RPMI8226 (cell line): ENCODE data around the gene DAB2IP.

ENCODE experiments used
- DNase-seq: peaks from one replicate; pipeline ENCODE4 v3.0.0-alpha.2; 2015

DAB2IP gene

GRCh38 chr9:121748727-121749423, 97.4 kb downstream of the DAB2IP start:
- no peak for DNase-seq

DNA sequence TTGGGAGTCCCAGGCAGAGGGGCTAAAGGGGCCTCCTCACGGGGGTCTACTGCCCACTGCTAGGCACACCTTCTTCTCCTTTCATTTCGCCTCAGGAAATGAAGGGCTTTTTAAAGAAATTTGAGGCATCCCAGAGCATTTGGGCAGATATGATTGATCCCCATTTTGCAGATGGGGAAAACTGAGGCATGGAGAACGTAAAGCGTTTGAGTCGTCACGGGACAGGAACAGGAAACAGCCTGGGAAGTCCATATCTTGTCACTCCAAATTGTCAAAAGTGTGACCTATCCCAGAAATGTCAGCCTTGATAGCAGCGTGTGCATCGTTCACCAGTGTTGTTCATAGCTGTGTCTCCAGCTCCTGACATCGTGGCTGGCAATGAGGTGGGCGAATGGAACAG, 98.2 kb downstream of the DAB2IP start:
- DNase-seq: no peak

DNA sequence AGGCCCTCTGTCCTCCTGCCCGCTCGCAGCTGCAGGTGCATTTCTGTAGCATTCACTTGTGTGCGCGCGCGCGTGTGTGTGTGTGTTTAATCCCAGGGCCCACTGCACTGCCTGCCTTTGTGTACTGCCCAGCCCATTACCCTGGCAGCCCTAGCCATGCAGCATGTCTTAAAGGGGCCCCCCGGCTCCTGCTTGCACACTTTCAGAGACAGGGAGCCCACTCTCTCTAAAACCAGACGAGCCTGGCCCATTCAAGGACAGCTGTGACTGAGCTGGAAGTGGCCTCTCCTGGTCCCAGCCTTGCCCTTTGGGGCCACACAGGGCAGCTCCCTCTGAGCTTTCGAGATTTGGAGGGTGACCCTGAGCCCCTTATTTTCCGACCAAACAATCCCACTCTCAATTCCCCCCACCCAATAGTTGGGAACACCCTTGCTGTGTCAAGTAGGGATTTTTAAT, 98.9 kb downstream of the DAB2IP start:
- DNase-seq: no peak

DNA sequence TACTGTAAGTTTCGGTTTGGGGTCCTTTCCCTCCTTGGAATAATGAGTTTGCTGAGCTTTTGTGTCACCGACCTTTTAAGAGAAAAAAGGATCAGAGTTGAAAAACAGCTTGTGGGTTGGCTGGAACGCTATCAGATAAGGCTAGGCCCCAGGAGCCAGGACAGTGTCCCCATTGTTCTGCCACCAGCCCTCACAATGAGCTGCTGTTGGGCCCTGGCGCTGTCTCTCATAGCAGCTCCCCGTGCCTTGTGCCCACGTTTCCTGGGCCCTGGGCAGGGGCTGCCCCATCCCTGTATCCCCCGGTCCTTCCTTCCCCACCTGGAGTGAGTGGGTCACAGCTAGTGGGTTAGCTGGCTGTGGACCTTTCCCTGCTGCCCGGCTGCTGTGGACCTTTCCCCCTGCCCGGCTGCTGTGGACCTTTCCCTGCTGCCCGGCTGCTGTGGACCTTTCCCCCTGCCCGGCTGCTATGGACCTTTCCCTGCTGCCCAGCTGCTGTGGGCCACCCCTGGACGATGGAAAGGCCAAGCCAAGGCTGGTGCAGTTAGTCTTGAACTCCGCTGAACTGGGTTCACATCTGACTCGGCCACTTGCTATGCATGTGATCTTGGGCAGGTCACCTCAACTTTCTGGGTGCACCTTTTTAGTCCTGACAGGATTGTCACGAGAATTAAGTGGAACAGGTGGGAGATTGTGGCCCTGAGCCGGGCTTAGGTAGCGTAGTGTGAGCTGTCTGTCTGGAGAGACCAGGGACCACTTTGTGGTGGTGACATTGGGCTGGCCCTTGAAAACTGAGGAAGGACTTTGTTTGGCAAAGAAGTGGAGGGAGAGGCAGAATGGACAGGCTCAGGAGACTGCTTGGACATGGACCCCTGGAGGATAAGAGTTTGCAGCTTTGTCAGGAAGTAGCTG, 99.5 kb downstream of the DAB2IP start:
- DNase-seq: no peak

DNA sequence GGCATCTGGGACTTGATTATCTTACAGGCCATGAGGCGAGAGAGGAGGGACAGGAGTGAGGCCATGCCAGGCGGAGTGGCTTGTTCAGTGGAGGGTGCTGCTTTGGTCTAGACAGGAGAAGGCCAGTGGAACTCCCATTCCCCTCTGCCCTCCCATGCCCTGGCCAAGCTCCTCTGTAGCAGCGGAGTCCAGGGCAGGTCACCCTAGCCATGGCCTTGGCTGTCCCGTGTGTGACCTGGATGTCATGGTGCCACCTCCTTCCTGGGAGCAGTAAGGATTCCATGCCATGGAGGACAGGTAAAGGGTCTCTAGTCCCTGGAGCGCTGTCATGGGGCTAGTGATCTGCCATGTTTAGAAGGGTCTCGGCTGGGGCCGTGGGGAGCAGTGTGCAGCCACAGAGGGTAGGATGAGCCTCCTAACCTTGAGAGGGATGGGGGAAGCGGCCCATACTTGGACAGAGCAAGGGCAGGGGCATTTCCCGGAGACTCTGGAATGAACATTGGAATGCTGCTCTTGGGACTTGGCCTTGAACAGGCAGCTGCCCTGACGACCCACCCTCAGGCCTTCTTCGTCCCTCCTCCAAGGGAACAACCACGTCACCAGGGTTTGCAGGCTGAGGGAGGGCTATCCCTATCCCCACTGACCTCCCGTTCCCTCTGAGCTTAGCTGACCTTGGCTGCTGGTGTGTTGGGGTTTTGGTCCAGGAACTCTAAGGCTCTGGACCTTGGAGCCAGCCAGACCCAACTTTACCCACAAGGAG, 100.4 kb downstream of the DAB2IP start:
- no peak for DNase-seq

GRCh38 chr9:121752929-121753328, 101.5 kb downstream of the DAB2IP start:
- no peak for DNase-seq

GRCh38 chr9:121753802-121754654, 102.6 kb downstream of the DAB2IP start:
- DNase-seq: no peak

DNA sequence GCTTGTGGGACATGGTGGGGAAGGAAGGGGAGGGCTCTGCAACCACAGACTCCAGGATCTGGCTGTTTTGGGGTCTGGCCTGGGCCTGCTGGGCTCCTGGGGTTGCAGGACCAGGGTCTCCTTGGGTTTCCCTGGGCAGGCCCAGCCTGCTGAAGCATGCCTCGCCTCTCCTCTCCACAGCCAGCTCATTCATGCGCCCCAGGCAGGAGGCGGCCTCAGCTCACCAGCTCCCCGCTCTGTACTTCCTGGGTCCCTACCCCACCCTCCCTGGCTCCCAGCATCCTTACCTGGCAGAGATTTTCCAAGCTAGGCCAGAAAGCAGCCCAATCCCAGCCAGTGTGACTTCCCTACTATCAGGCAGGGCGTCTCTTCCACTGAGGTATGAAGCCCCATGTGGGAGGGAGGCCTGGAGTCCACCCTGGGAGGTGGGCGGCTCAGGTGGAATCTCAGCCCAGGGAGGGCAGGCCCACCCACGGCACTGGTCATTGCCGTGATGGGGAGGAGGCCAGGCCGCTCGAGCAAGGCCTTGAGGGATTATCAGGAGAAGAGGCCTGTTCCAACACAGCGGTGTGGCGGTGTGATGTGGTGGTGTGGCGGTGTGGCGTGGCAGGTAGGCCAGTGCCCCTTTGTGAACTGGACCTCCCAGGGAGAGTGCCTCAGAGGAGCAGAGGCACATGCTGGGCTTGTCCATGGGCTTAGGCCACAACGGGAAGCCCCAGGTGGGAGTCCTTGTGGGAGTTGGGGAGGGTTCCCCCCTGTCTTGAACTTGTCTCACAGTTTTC, 103.4 kb downstream of the DAB2IP start:
- DNase-seq: no peak

DNA sequence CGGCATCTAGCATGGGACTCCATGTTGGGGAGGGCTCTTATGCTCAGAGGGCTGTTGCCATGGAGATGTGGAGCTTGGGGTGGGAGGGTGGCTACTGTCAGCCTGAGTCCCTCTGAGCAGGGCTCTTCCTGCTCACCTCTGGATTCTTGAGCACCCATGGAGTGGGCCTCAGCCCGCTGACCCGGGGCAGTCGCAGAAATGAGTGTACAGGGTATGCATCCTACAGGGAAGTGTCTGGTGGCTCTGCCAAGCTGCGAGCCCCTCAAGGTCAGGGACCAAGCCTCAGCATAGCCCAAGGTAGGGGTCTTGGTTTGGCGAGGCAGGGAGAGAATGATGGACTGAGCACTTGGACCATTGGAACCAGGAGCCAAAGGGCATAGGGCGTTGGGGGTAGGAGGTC, 104.1 kb downstream of the DAB2IP start:
- no peak for DNase-seq

GRCh38 chr9:121756474-121757280, 105.2 kb downstream of the DAB2IP start:
- no peak for DNase-seq

DNA sequence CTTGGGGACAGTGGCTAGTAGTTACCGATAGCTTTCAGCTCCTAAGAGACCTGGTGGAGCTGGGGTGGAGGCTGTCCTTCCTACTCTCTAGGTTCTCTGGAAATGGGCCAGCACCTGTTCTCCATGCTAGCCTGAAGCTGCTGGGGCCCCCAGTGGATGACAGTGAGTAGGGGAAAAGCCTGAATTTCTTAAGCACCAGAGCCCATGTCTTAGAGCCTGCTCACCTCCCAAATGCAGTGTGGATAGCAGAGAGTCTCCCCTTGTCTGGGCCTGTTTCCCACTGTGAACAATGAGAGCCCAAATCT, 105.8 kb downstream of the DAB2IP start:
- peak; percentile 21 for DNase-seq

DNA sequence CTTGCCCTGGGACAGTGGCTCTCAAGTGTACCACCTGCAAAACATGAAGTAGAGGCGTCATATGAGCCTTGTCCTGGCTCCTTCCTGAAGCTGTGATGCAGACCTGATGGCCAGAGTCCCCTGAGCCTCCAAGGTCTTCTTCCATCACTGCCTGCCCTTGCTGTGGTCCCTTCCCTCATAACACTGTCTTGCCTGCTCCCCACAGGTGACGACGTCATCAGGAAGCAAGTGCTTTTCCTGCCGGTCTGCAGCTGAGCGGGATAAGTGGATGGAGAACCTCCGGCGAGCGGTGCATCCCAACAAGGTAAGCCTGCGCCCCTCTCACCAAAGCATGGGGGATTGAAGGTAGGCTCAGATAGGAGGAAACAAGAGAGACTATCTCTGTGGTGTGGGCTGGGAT, 107.3 kb downstream of the DAB2IP start:
- no peak for DNase-seq

DNA sequence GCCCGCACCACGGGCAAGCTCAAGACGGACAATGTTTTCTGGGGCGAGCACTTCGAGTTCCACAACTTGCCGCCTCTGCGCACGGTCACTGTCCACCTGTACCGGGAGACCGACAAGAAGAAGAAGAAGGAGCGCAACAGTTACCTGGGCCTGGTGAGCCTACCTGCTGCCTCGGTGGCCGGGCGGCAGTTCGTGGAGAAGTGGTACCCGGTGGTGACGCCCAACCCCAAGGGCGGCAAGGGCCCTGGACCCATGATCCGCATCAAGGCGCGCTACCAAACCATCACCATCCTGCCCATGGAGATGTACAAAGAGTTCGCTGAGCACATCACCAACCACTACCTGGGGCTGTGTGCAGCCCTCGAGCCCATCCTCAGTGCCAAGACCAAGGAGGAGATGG, 108.6 kb downstream of the DAB2IP start:
- no peak for DNase-seq

DNA sequence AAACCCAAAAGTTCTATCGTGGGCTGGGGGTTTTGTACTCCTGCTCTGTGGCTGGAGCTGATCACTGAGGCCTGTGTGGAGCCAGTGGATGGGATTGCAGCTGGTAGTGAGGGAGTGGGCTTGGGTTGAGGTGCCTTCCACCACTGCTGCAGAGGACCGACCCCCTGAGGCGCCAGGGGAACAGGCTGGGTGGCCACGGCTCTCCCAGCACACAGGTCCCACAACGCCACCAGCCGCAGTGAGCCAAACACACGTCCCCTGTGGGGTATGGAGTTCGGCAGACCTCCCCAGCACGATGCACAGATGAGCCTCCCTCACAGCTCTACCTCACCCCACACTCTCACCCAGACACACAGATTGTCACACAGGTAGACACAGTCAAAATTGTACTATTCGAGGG, 109.1 kb downstream of the DAB2IP start:
- DNase-seq: no peak

DNA sequence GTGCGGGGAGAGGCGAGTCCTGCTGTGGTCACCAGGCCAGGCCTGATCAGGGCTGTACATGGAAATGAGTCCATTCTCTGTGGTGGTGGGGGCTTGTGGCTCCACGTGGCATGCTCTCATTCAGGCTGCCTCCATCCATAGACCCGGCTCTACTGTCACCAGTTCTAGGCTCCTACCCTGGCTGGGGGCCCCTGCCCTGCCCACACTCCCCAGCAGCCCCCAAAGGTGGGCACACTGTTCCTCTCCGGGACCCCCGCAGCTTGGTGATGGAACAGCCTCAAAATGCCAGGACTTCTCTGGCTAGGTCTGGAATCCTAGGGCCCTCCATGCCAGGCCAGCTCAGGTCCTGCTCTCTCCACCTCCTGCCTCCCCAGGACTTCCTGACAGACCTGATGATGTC, 111.7 kb downstream of the DAB2IP start:
- no peak for DNase-seq

GRCh38 chr9:121763561-121764370, 112.3 kb downstream of the DAB2IP start:
- DNase-seq: no peak

GRCh38 chr9:121764371-121764730, 112.9 kb downstream of the DAB2IP start:
- DNase-seq: no peak

- no peak for DNase-seq
Observed at GRCh38 chr9:121765021-121765950, 113.9 kb downstream of the DAB2IP start.

DNA sequence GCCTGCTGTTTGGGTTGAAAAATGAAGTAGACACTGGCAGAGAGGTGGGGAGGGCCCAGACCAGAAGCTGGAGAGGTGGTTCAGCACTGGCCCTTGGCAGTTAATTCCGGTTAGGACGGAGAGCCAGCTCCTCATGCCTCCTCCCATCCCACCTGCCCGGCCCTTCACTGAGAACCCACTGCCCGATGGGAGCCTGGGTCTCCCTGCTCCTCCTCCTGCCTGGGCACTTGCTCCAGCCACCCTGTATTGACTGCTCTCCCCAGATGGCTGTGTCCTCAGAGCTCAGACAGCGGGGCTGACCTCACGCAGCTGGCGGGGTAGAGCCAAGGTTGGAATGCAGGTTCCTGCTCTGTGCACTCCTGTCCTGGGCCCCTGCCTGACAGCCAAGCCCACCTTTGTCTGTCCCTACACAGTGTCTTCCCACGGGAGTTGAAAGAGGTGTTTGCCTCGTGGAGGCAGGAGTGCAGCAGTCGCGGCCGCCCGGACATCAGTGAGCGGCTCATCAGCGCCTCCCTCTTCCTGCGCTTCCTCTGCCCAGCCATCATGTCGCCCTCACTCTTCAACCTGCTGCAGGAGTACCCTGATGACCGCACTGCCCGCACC, 114.7 kb downstream of the DAB2IP start:
- DNase-seq: no peak
